Lung (tissue), 12 donors: ENCODE data around the gene TMEM95. TPM values are rescaled to one million over a fixed set of nuclear protein-coding genes. Genes with fewer than 3 reads are reported as not detected.

Experiments
- ATAC-seq: fragments of 200-7000 bp; cut with Tn5 transposase; one replicate; pipeline ENCODE4 v1.9.1; 2020; ENCODE audit warnings: moderate number of reproducible peaks; ENCODE audit not compliant: insufficient read depth, low FRiP score
- DNase-seq, 3 donors: peaks; one replicate each; pipeline ENCODE4 v3.0.0-alpha.2; 2013 to 2017
- H3K27ac ChIP-seq, 2 donors: one replicate each; pipeline ENCODE4 v1.5.1; 2013; ENCODE audit warnings: mild to moderate bottlenecking in 2 of 2, moderate library complexity in 2 of 2, control low read depth in 1 of 2, inconsistent platforms in 1 of 2, low read depth in 1 of 2, low read length in 1 of 2
- H3K27me3 ChIP-seq, 3 donors: one replicate each; pipeline ENCODE4 v1.5.1; 2013; ENCODE audit warnings: low read length in 2 of 3; ENCODE audit not compliant: control insufficient read depth in 3 of 3, insufficient read depth in 3 of 3
- H3K36me3 ChIP-seq, 4 donors: one replicate each; pipeline ENCODE4 v1.5.1; 2013; ENCODE audit warnings: low read length in 4 of 4, mild to moderate bottlenecking in 1 of 4, moderate library complexity in 1 of 4; ENCODE audit not compliant: control insufficient read depth in 4 of 4, insufficient read depth in 4 of 4
- H3K4me1 ChIP-seq, 5 donors: one replicate each; pipeline ENCODE4 v1.5.1; 2013; ENCODE audit warnings: low read length in 5 of 5, mild to moderate bottlenecking in 2 of 5, moderate library complexity in 1 of 5; ENCODE audit not compliant: control insufficient read depth in 5 of 5, insufficient read depth in 5 of 5
- H3K4me3 ChIP-seq: one replicate; pipeline ENCODE4 v1.5.1; 2013; ENCODE audit warnings: mild to moderate bottlenecking, control low read depth, moderate library complexity
- H3K9ac ChIP-seq, 2 donors: one replicate each; pipeline ENCODE4 v1.5.1; 2013; ENCODE audit warnings: low read length in 2 of 2, control low read depth in 1 of 2; ENCODE audit not compliant: insufficient read depth in 1 of 2
- H3K9me3 ChIP-seq, 4 donors: one replicate each; pipeline ENCODE4 v1.5.1; 2013; ENCODE audit warnings: low read length in 3 of 4, mild to moderate bottlenecking in 1 of 4, moderate library complexity in 1 of 4; ENCODE audit not compliant: control insufficient read depth in 4 of 4, insufficient read depth in 3 of 4
- WGBS, 2 donors: extraction: QIAGEN DNeasy Blood & Tissue Kit; methylation state at CpG; one replicate each; pipeline ENCODE4 v1.1.7; 2013; 5-methylcytosine and 5-hydroxymethylcytosine counted together
- polyA plus RNA-seq, 2 donors: library from polyadenylated mRNA; stranded (reverse); fragments of 200-250 nt; gene quantifications; one replicate each; pipeline ENCODE4 v1.2.1, GENCODE V29; 2013
- total RNA-seq, 2 donors: library from RNA; depleted of rRNA in 1 of 2; stranded (reverse); fragments of >200 nt in 1 of 2; gene quantifications; one replicate each; pipeline ENCODE4 v1.2.1, GENCODE V29; 2014 to 2021
- TF ChIP-seq, protein P1 (sequence below): IDR thresholded peaks from 2 replicates; pipeline ENCODE4 v1.5.1; 2012; ENCODE audit warnings: mild to moderate bottlenecking; ENCODE audit errors: control extremely low read depth, extremely low read depth
- donor health status: control.
- donor health status: control.
- donor health status: Bipolar disorder and iron deficiency.
- donor health status: healthy.
- donor health status: DM: yes; HTN: yes; CAD: no.

Gene TMEM95
- total and polyA plus RNA-seq, 4 donors = not detected

DNA sequence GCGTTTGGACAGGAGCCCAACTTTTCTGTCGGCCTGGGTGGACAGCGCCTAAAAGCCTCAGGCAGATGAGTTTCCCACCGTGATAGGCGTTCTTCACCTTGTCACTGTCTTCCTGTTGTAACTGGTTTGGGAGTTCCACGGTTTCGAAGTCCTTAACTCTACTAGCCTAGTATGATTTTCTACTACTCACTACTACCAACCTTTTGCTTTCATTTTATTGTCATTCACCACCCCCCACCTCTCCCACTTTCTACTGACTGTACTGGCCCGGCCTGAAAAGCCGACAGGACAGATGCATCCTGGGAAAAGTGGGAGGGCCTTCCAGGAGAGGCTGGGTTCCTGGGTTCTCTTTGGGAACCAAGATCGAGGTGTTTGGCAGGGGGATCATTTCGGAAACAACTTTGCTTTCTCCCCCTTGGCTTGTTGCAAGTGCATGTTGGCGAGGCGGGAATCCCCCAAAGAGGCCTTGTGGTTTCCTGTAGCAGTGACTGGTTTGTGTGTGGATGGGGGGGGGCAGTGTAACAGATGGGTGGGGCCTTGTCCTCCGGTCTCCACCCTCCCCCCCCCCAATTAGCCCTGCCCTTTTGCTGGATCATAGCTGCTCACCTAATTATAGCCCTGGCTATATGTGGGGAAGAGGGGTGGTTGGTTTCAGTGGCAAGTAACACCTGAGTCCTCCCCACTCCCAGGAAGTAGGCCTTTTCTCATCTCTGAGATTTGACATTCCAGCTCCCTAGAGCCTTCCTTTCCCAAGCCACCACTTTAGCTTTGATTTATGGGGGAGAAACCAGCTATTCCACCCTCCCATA, 46.1 kb upstream of the TMEM95 start:
- ATAC-seq (peak; percentile 34), DNase-seq (peak; percentile 69 to 72 (median 70))
- Histone ChIP-seq H3K4me3 (peak overlapping the region; percentile 89), H3K27ac (peak overlapping the region; percentile 84 to 99), H3K9ac (peak overlapping the region; percentile 51 to 73), H3K27me3 (no peaks in the 10 kb centered on the region), H3K4me1 (peaks cover 0 to 17% (median 11%) of the 10 kb centered on the region in 5 donors), H3K9me3 (peaks cover 0 to 2% (median 0%) of the 10 kb centered on the region in 4 donors), H3K36me3 (peaks cover 17 to 36% (median 32%) of the 10 kb centered on the region in 4 donors)
- WGBS, 2 donors = 0% methylated on average over 14 of the region's 14 CpGs
- TF ChIP-seq, protein P1, sequence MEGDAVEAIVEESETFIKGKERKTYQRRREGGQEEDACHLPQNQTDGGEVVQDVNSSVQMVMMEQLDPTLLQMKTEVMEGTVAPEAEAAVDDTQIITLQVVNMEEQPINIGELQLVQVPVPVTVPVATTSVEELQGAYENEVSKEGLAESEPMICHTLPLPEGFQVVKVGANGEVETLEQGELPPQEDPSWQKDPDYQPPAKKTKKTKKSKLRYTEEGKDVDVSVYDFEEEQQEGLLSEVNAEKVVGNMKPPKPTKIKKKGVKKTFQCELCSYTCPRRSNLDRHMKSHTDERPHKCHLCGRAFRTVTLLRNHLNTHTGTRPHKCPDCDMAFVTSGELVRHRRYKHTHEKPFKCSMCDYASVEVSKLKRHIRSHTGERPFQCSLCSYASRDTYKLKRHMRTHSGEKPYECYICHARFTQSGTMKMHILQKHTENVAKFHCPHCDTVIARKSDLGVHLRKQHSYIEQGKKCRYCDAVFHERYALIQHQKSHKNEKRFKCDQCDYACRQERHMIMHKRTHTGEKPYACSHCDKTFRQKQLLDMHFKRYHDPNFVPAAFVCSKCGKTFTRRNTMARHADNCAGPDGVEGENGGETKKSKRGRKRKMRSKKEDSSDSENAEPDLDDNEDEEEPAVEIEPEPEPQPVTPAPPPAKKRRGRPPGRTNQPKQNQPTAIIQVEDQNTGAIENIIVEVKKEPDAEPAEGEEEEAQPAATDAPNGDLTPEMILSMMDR = no peak

DNA sequence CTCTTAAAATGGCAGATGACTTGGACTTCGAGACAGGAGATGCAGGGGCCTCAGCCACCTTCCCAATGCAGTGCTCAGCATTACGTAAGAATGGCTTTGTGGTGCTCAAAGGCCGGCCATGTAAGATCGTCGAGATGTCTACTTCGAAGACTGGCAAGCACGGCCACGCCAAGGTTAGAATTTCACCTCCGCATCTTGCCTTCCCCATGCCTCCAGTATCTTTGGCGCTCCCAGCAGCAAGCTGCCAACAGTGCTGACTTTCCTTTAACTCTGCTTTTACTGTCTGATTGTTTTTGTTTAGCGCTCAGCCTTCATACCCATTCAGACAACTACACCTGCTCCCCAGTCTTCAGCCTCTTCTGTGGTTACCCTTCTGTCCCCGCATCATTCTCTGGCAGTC, 45.3 kb upstream of the TMEM95 start:
- TF ChIP-seq, protein P1 = no peak
- H3K36me3 ChIP-seq = peaks cover 17 to 39% (median 33%) of the 10 kb centered on the region in 4 donors
- no peak for ATAC-seq
- no peak overlapping the region for H3K9ac ChIP-seq
- no peak for DNase-seq
- WGBS, 2 donors = 77 to 84% methylated on average over 12 of the region's 12 CpGs
- H3K27me3 ChIP-seq = no peaks in the 10 kb centered on the region
- peaks cover 6 to 23% (median 14%) of the 10 kb centered on the region in 5 donors for H3K4me1 ChIP-seq
- peaks cover 0 to 2% (median 0%) of the 10 kb centered on the region in 4 donors for H3K9me3 ChIP-seq
- no peak overlapping the region for H3K4me3 ChIP-seq
- H3K27ac ChIP-seq = peak overlapping the region in 1 of 2 donors; percentile 18

DNA sequence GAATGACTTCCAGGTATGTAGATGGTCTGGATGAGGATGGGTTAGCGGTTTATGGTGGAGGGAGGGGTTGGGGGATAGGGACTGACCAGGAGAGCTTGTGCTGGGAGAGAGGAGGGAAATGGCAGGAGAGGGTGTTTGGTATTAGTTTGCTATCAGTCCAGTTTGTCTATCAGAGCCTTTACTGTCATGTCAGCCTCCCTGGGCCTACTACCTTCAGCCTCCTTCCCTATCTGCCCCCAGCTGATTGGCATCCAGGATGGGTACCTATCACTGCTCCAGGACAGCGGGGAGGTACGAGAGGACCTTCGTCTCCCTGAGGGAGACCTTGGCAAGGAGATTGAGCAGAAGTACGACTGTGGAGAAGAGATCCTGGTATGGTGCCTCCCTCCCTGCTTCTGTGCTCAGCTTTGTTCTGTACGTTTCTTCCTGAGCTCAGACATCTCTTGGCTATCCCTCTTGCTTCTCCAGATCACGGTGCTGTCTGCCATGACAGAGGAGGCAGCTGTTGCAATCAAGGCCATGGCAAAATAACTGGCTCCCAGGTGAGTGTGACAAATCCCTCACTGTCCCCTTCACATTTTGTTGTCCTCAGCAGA, 43.7 kb upstream of the TMEM95 start:
- H3K4me1 ChIP-seq = peaks cover 6 to 26% (median 19%) of the 10 kb centered on the region in 5 donors
- peaks cover 0 to 2% (median 0%) of the 10 kb centered on the region in 4 donors for H3K9me3 ChIP-seq
- TF ChIP-seq, protein P1 = no peak
- no peaks in the 10 kb centered on the region for H3K27me3 ChIP-seq
- H3K36me3 ChIP-seq = peaks cover 17 to 39% (median 37%) of the 10 kb centered on the region in 4 donors
- no peak for DNase-seq
- H3K9ac ChIP-seq = no peak overlapping the region
- H3K27ac ChIP-seq = no peak overlapping the region
- H3K4me3 ChIP-seq = no peak overlapping the region
- WGBS, 2 donors = 88 to 91% methylated on average over 7 of the region's 7 CpGs
- no peak for ATAC-seq
